Activated CD8-positive, alpha-beta T cell treated with anti-CD3 and anti-CD28 coated beads for 36 hours (primary cell): ENCODE measurements around the gene CDH15. TPM values are rescaled to one million over a fixed set of nuclear protein-coding genes. Genes with fewer than 3 reads are reported as not detected.

Experiments used
- ATAC-seq: fragments of 200-7000 bp; cut with Tn5 transposase; one replicate; pipeline ENCODE4 v1.10.0; 2021; ENCODE audit warnings: mild to moderate bottlenecking, moderate library complexity
- CTCF ChIA-PET: fragments of 350-600 bp; sonication (Branson Sonifier 250); formaldehyde crosslinking; loops from one replicate; lab custom pipeline; 2021; ENCODE audit warnings: antibody characterized with exemption; lab: Charles Lee
- POLR2A ChIA-PET: fragments of 350-600 bp; sonication (Branson Sonifier 250); formaldehyde crosslinking; loops from one replicate; lab custom pipeline; 2021; ENCODE audit warnings: antibody characterized with exemption; lab: Charles Lee
- DNase-seq: peaks from one replicate; pipeline ENCODE4 v3.0.0-alpha.2; 2020
- H3K27ac Mint-ChIP-seq: one replicate; pipeline ENCODE4 v1.8.0; 2021; ENCODE audit warnings: mild to moderate bottlenecking, mixed read lengths
- H3K27me3 Mint-ChIP-seq: one replicate; pipeline ENCODE4 v1.8.0; 2021; ENCODE audit warnings: mixed read lengths
- H3K36me3 Mint-ChIP-seq: one replicate; pipeline ENCODE4 v1.8.0; 2021; ENCODE audit warnings: low read depth, mixed read lengths
- H3K4me1 Mint-ChIP-seq: one replicate; pipeline ENCODE4 v1.8.0; 2021; ENCODE audit warnings: low read depth, mixed read lengths
- H3K4me3 Mint-ChIP-seq: one replicate; pipeline ENCODE4 v1.8.0; 2021; ENCODE audit warnings: mild to moderate bottlenecking, moderate library complexity, mixed read lengths
- H3K9me3 Mint-ChIP-seq: one replicate; pipeline ENCODE4 v1.8.0; 2021; ENCODE audit warnings: mixed read lengths
- intact Hi-C: fragments of 100-400 bp; cut with micrococcal nuclease; formaldehyde crosslinking; loops from one replicate; pipeline ENCODE4 v1.10.0; 2022
- total RNA-seq, 2 experiments: library from RNA; stranded (reverse); gene quantifications; one replicate each; pipeline ENCODE4 v1.2.3, GENCODE V29; 2021
- TF ChIP-seq, protein P1 (sequence below): fragments of 200-600 bp; IDR thresholded peaks from one replicate; pipeline ENCODE4 v1.8.0; 2022; ENCODE audit warnings: antibody characterized with exemption, mild to moderate bottlenecking

Gene CDH15
- total RNA-seq, 2 experiments from 2014 or later, result not detected

DNA sequence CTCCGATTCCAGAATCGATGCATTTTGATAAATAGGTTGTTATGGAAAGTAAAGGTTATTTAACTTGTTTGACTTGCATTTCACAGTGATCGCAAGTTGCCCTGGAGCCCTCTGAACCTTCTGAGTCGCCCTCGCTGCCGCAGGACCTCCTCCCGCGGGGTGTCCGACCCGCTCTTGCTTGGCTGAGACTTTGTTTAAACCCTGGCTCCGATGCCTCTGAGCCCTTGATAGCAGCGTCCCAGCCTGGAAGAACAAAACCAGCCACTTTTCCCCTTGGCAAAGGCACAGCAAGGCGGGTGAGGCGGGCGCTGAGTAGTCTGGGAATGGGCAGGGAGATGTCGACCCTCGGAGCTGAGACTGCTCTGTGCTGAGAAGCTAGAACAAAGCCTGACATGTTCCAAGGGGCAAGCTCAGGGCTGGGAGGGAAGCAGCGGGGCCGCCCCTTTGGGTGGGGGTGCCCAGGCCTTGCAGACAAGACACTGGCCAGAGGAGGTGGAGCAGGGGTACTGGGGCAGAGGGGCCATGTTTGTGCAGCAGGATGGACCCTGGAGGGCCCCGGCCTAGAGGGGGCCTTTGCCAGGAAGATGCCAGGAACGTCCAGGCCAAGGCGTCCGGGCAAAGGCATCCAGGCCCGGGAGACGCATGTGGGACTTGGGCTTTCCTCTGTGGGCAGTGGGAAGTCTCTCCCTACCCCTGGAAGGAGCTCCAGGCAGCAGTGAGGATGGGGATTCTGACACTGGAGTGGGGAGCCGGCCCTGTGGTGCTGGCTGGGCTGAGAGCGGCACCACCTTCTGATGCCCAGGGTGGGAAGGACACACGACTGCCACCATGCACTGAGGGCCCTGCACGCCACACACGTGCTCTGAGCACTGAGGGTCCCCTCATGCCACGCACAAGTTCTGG lies 30.3 kb upstream of the CDH15 start:
- Mint-ChIP-seq H3K27ac (no peak overlapping the region), H3K36me3 (peaks cover 2% of the 10 kb centered on the region), H3K4me3 (no peak overlapping the region), H3K4me1 (no peaks in the 10 kb centered on the region), H3K9me3 (no peaks in the 10 kb centered on the region), H3K27me3 (no peaks in the 10 kb centered on the region)
- intact Hi-C loops, result no loop called here
- ATAC-seq, result no peak
- ChIA-PET POLR2A (no interaction called here), CTCF (no interaction called here)
- TF ChIP-seq, protein P1, sequence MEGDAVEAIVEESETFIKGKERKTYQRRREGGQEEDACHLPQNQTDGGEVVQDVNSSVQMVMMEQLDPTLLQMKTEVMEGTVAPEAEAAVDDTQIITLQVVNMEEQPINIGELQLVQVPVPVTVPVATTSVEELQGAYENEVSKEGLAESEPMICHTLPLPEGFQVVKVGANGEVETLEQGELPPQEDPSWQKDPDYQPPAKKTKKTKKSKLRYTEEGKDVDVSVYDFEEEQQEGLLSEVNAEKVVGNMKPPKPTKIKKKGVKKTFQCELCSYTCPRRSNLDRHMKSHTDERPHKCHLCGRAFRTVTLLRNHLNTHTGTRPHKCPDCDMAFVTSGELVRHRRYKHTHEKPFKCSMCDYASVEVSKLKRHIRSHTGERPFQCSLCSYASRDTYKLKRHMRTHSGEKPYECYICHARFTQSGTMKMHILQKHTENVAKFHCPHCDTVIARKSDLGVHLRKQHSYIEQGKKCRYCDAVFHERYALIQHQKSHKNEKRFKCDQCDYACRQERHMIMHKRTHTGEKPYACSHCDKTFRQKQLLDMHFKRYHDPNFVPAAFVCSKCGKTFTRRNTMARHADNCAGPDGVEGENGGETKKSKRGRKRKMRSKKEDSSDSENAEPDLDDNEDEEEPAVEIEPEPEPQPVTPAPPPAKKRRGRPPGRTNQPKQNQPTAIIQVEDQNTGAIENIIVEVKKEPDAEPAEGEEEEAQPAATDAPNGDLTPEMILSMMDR, result no peak
- no peak for DNase-seq

DNA sequence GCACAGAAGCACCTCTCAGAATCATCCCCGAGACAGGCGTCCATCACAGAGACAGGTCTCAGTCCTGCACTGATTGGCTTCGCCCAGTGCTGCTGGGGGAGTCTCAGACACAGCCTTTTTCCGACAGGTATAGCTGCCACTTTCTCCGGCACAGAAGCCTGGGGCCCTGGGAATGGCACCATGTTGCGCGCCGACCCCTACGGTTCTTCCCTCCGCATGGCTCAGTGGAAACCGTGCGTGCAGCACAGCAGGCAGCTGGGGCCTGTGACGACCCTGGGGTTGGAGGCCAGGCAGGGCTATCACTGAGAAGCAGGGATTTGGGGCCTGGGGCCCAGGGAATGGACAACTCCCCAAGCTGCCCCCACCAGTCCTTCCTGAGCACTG lies 29.7 kb upstream of the CDH15 start:
- POLR2A ChIA-PET, result no interaction called here
- TF ChIP-seq, protein P1, result no peak
- Mint-ChIP-seq H3K27me3 (no peaks in the 10 kb centered on the region), H3K27ac (no peak overlapping the region), H3K4me3 (no peak overlapping the region), H3K36me3 (peaks cover 8% of the 10 kb centered on the region), H3K4me1 (peaks cover 4% of the 10 kb centered on the region), H3K9me3 (no peaks in the 10 kb centered on the region)
- ATAC-seq (no peak), DNase-seq (no peak)
- intact Hi-C loops, result no loop called here
- CTCF ChIA-PET, result no interaction called here

DNA sequence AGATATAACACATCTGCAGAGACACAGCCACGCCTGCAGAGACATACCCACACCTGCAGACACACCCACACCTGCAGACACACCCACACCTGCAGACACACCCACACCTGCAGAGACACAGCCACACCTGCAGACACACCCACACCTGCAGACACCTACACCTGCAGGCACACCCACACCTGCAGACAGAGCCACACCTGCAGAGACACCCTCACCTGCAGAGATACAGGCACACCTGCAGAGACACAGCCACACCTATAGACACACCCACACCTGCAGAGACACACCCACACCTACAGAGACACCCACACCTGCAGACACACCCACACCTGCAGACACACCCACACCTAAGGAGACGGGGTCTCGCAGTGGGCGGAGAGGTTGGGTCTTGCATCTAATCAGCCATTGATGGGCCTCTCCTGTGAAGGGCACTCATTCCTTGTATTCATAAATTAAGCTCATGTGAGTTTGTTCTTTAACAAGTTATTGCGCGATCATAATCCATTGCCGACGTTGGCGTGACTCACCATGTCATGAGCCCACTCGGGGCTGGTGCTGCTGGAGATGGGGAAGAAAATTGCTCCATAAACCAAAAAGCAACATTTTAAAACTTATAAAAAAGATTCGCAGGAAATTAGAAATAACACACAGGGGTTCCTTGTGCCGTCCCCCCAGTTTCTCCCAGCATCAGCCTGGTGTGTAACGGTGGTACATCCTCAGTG lies 28.9 kb upstream of the CDH15 start:
- ChIA-PET POLR2A (no interaction called here), CTCF (no interaction called here)
- H3K4me1 Mint-ChIP-seq, result peaks cover 5% of the 10 kb centered on the region
- ATAC-seq, result no peak
- TF ChIP-seq, protein P1, result no peak
- H3K36me3 Mint-ChIP-seq, result peaks cover 11% of the 10 kb centered on the region
- no peak for DNase-seq
- no peaks in the 10 kb centered on the region for H3K9me3 Mint-ChIP-seq
- no peaks in the 10 kb centered on the region for H3K27me3 Mint-ChIP-seq
- intact Hi-C loops, result no loop called here
- H3K27ac Mint-ChIP-seq, result no peak overlapping the region
- no peak overlapping the region for H3K4me3 Mint-ChIP-seq

DNA sequence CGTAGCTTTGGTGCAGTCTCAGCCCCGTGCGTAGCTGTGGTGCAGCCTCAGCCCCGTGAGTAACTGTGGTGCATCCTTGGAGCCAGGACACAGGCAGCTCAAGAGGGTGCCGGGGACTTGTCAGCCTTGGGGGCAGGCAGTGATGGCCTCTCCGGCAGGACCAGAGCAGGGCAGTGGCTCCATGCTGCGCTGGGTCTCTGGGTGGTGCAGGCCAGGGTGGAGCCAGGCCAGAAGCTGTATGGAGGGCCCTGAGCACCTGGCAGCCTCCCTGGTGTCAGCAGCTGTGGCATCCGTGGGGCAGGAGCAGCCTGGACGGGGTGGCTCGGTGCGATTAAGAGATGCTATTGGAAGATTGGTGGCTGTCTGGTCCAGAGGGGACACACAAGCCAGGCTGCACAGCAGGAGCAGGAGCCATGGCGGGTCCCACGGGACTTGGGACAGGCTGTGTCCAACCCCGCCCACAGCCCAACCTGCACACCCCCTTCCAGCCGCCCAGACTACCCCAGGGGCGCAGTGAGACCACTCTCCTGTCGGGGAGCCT lies 28.3 kb upstream of the CDH15 start:
- ATAC-seq, result no peak
- POLR2A ChIA-PET, result no interaction called here

More for the DNA sequence above, 28.3 kb upstream of the CDH15 start:
- TF ChIP-seq, protein P1, result no peak
- Mint-ChIP-seq H3K9me3 (no peaks in the 10 kb centered on the region), H3K36me3 (peaks cover 15% of the 10 kb centered on the region), H3K4me3 (no peak overlapping the region), H3K27me3 (no peaks in the 10 kb centered on the region), H3K4me1 (peaks cover 7% of the 10 kb centered on the region), H3K27ac (no peak overlapping the region)
- intact Hi-C loops, result no loop called here
- DNase-seq, result no peak
- CTCF ChIA-PET, result no interaction called here
